Measurements from ENCODE around the gene OTUD5.

Gene OTUD5

DNA sequence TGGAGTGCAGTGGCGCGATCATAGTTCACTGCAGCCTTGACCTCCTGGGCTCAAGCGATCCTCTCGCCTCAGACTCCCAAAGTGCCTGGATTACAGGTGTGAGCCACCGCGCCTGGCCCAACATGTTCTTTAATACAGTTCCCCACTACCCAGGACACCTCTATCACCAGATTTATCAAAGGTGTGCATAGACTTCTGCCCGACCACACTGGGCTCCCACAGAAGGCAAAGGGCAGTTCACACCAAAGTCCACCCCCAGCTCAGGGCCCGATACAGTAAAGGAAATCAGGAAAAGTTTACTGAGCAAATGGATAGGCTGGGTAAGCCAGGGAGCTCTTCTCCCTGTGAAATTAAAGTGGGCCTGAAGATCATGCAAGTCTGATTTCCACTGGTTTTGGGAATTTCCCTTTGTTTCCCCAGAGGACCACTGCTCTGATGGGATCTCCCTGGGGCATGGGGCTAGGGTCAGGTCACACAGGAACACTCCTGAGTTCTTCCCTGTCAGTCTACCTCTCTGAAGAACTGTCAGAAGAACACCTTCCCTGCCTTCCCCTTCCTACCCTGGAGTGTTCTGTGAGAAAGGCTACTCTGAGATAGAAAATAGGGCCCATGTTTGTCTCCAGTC, 20.9 kb downstream of the OTUD5 start:
- TF ChIP-seq, protein P1, sequence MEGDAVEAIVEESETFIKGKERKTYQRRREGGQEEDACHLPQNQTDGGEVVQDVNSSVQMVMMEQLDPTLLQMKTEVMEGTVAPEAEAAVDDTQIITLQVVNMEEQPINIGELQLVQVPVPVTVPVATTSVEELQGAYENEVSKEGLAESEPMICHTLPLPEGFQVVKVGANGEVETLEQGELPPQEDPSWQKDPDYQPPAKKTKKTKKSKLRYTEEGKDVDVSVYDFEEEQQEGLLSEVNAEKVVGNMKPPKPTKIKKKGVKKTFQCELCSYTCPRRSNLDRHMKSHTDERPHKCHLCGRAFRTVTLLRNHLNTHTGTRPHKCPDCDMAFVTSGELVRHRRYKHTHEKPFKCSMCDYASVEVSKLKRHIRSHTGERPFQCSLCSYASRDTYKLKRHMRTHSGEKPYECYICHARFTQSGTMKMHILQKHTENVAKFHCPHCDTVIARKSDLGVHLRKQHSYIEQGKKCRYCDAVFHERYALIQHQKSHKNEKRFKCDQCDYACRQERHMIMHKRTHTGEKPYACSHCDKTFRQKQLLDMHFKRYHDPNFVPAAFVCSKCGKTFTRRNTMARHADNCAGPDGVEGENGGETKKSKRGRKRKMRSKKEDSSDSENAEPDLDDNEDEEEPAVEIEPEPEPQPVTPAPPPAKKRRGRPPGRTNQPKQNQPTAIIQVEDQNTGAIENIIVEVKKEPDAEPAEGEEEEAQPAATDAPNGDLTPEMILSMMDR (conservative IDR thresholded peaks at IDR 0.05) = no peak
- TF ChIP-seq ZFX (IDR thresholded peaks at IDR 0.05) = no peak
- no peak overlapping the region for H3K27ac ChIP-seq

DNA sequence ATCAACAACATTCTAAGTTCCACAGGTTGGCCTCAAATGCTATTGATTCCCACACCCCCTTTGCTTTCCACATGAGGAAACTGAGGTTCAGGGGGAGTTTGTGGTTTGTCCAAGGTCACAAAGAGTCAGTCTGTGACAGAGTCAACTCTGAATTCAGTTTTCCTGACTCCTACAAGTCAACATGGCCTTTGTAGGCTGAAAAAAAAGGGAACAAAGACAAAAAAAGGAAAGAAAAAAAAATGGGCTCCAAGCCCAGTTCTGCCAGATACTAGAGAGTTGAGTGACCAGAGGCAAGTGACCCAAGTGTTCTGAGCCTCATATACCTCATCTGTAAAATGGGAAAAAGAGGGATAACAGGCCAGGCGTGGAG, 22.1 kb downstream of the OTUD5 start:
- no peak for TF ChIP-seq ZFX (IDR thresholded peaks at IDR 0.05)
- TF ChIP-seq, protein P1 (conservative IDR thresholded peaks at IDR 0.05) = no peak
- no peak overlapping the region for H3K27ac ChIP-seq

DNA sequence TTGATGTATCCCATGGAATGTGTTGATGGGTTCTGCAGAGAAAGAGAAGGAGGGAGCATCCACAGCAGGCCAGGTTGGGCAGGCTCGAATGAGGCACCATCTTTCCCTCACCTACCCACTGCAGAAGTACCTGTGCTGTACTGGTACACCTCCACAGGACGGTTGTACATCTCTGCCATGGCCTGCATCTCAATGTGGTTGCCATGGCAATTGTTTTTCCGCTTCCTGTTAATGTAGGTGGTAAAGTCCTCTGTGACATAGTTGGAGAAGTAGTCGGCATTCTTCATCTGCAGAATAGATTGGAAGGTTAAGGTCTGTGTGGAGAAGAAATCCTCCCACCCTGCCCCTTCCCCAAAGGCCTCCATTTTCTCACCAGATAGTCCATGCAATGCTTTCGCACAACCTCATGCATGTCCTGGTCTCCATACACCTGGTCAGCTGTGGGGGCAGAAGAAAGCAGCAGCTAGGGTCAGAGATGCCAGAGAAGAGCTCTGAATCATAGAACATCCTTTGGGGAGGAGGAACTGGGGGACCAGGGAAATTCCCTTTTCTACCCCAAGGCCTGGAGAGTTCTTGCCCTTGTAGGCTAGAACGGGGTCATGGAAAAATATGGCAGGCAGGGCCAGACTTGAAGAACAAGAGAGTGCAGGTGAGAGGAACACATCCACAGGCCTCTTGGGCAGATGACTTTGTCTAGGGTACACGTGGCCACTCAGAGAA, 22.7 kb downstream of the OTUD5 start:
- TF ChIP-seq ZFX (IDR thresholded peaks at IDR 0.05) = no peak
- TF ChIP-seq, protein P1 (conservative IDR thresholded peaks at IDR 0.05) = no peak
- no peak overlapping the region for H3K27ac ChIP-seq

DNA sequence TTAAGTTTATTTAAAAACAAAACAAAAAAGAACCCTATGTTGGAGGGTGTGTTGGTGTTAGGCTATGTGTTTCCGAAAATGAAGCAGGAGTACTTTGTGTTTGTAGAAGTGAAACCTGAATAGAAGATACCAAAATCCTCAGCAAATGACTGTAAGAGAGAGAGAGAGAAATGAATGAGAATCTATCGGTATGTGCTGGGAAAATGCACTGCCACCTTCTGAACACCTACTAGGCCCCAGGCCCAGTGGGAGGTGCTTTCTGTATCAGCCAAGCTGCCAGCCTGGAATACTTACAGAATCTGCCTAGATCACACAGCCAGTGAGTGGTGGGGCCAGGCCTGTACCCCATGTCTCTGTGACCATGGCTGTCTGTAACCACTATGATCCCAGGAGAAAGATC, 23.6 kb downstream of the OTUD5 start:
- H3K27ac ChIP-seq = no peak overlapping the region
- no peak for TF ChIP-seq ZFX (IDR thresholded peaks at IDR 0.05)
- TF ChIP-seq, protein P1 (conservative IDR thresholded peaks at IDR 0.05) = no peak

DNA sequence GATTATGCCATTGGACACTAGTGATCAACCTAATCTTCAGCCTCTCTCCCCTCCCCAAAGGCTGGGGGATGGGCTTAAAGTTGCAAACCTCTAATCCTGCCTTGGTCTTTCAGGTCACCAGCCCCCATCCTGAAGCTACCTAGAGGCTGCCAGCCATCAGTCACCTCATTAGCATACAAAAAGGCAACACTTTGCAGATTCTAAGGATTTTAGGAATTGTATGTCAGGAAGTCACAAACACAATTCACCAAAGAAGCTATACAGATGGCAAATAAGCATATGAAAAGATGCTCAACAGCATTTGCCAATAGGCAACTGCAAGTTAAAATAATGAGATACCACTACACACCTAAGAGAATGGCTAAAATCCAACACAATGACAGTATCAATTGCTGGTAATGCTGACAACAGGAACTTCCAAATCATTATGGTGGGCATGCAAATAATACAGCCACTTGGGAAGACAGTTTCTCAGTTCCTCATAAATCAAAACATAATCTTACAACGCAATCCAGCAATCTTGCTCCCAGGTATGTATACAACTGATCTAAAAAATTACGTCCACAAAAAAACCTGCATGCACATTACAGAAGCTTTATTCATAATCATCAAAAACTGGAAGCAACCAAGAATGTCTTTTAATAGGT, 29.5 kb downstream of the OTUD5 start:
- no peak overlapping the region for H3K27ac ChIP-seq
- TF ChIP-seq ZFX (IDR thresholded peaks at IDR 0.05) = no peak
- TF ChIP-seq, protein P1 (conservative IDR thresholded peaks at IDR 0.05) = no peak

DNA sequence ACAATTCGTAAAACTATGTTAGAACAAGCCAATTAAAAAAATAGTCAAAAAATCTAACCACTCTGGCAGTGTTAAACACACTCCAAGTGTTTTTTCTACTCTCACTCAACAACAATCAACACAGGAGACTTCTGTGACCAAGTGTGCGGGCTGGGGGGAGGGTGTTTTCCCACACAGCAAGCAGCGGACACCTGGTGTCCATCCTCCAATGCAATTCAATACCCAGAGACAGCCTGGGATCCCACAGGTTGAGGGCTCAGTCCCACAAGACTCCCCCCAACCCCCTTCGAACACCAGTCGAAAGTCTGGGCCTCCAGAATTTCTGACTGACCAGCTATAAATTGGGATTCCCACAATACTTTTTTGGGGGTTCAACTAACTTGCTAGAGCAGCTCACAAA, 30.3 kb downstream of the OTUD5 start:
- TF ChIP-seq, protein P1 (conservative IDR thresholded peaks at IDR 0.05) = no peak
- H3K27ac ChIP-seq = no peak overlapping the region

DNA sequence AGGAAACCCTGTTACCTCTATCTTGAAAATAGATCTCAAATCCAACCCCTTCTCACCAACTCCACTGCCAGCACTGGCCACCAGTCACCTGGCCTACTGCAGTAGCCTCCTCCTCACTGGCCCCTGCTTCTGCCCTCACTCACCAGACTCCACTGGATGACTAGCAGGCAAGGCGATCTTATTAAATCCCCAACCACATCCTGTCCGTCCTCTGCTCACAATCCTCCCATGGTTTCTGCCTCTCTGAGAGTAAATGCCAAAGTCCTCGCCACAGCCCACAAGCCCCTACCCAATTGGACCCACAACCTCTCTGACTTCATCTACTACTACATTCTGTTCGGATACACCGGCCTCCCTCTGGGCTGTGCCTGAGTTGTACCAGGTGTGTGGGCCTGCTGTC, 33.1 kb downstream of the OTUD5 start:
- no peak overlapping the region for H3K27ac ChIP-seq
- TF ChIP-seq, protein P1 (conservative IDR thresholded peaks at IDR 0.05) = no peak
- no peak for TF ChIP-seq ZFX (IDR thresholded peaks at IDR 0.05)

Measured in C4-2B (cell line).